Stimulated activated CD8-positive, alpha-beta memory T cell treated with anti-CD3 and anti-CD28 coated beads, Interleukin-12 subunit alpha, Interleukin-12 subunit beta, amount 100 ng/mL, for 1 hour (primary cell): ENCODE results near the gene CBX6.
"Not testable (repeated sequence)": the region's sequence is repeated elsewhere in the genome, so short reads cannot be mapped to it uniquely, and the experiment has no call there.

Experiments used
- DNase-seq: peaks from one replicate; pipeline ENCODE4 v3.0.0-alpha.2; 2020; ENCODE audit warnings: low read depth

Gene CBX6

DNA sequence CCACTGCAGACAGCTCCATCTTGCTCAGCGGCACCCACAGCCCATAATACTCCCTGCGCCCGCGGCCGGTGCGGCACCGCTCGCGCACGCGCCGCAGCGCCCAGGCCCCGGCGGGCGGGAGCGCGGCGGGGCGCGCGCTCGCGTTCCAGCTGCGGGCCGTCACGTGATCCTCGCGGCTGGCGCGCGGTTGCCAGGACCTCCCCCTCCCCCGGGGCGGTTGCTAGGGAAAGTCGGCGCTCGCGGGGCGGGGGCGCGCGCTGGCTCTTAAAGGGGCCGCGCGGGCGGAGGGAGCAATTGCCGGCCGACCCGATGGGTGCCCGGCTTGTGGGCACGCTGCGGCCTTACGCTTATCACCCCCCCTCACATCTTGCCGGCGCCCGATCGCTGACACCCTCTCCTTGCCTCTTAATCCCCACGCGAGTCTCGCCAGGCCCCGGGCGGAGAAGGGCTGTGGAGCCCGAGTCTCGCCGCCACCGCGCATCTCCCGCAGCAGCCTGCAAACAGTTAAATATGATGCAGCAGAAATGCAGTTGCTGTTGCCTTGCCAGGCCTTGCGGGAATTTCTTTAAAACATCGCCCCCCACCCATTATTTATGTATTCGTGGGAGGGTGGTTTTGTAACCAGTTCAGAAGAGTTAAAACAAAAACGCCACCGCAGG lies at the start of gene CBX6:
Gene CBX6 (minus strand): TSS at position 45 of the 659 bp plus-strand sequence. CDS start 26 bp downstream, at position 19.
- peak; percentile 92 for DNase-seq

DNA sequence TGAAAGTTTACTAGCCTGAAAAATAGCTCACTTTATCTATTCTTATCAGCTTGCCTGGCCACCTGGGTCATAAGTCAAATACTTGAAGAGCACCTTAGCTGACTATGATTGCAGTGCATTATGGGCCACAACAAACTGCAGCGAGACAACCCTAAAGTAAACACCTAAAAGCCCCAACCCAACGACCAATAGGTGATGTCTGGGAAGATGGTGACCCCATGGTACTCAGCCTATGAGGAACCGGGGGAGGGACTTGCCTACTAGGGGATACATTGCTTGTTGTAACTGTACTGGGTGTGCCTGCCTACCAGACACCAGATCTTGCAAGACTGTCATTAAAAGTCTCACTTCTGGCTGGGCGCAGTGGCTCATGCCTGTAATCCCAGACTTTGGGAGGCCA lies 49.8 kb upstream of the CBX6 start:
- DNase-seq: no peak

DNA sequence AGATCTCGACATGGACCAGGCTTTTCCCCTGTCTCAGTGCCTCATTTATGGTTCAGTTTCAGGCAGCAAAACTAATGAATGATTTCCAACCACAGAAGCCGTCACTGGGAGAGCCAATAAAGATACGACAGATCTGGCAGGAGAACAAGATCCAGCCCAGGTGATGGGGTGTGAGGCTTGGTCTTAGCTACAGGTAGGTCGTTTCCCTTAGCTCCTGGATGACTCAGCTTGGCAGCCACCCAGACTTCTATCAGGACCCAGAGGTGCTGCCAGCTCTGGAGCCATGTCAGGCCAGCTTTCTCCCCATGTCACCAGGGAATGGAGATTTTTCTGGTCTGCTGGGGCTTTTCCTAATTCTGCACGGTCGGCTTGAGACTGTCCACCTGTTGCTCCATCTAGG lies 49.1 kb upstream of the CBX6 start:
- DNase-seq: no peak

DNA sequence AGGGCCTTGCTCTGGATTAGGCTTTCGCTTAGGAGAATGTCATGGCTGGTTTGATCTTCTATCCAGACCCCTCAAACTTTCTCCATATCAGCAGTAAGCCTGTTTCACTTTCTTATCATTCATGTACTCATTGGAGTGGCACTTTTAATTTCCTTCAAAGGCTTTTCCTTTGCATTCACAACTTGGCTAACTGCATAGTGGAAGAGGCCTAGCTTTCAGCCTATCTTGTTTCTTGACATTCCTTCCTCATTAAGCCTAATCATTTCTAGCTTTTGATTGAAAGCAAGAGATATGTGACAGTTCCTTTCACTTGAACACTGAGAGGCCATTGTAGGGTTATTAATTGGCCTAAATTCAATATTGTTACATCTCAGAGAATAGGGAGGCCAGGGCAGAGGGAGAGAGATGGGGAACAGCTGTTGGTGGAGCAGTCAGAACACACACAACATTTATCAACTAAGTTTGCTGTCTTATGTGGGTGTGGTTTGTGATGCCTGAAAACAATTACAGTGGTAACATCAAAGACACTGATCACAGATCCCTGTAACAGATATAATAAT lies 47.7 kb upstream of the CBX6 start:
- DNase-seq: no peak

DNA sequence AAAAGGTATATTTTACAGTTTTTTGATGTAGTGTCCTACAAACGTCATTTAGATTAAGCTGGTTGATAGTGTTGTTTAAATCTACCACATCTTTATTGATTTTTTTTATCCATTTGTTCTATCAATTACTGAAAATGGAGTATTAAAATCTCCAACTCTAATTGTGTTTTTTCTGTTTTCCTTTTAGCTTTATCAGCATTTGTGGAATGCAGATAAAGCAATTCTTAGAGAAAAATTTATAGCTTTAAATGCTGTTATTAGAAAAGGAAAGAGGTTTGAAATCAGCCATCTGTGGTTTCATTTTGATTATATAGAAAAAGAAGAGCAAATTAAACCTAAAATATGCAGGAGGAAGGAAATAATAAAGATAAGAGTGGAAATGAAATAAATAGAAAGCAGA lies 39.4 kb upstream of the CBX6 start:
- no peak for DNase-seq

DNA sequence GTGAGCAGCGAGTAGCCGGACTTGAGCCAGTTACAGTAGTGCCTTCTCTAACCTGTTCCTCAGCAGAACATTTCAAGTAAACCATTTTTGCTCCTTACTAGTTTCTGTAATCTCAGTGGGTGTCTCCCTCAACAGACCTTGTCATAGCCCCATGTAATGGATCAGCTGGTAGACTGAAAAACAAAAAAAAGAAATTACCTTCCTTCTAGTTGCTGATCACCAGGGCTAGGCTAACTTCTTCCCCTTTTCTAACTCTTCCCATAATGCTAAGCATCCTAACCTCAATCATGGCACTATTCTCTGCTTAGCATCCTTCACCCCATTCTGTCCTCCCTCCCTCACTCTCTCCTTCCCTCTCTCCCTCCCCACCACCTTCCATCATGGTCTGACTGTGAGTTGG lies 35.8 kb upstream of the CBX6 start:
- DNase-seq: no peak

DNA sequence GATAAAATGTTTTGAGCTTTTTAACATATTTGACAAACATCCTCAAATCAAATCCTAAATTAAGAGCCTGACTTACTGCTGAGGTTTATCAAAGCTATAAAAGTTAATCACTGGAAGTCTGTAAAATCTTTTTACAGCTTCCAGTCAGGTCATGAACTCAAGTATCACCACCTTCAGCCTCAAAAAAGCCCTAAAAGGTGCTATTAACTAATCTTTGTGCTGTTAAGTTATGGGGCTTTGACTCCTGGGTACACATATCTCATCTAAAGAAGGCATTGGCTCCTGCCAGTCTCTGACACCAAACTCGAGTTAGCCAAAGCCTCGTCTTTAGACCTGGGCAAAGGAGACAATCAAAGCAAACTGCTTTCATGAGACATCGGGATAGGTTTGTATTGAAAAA lies 34.0 kb upstream of the CBX6 start:
- no peak for DNase-seq

DNA sequence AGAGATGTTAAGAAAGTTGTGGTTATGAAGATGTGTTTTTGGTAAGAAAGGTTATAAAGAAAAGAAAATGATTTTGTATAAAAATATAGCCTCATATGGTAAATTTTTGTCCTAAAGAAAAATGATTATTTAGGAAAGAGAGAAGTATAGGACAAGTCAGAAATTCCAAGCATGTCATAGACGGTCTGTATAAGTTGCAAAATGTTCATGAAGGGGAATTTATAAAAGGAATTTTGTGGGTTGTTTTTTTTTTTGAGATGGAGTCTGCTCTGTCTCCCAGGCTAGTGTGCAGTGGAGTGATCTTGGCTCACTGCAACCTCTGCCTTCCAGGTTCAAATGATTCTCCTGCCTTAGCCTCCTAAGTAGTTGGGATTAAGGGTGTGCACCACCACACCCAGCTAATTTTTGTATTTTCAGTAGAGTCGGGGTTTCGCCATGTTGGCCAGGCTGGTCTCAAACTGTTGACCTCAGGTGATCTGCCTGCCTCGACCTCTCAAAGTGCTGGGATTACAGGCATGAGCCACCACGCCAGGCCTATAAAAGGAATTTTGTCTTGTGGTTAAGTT lies 32.1 kb upstream of the CBX6 start:
- DNase-seq: not testable (repeated sequence)

DNA sequence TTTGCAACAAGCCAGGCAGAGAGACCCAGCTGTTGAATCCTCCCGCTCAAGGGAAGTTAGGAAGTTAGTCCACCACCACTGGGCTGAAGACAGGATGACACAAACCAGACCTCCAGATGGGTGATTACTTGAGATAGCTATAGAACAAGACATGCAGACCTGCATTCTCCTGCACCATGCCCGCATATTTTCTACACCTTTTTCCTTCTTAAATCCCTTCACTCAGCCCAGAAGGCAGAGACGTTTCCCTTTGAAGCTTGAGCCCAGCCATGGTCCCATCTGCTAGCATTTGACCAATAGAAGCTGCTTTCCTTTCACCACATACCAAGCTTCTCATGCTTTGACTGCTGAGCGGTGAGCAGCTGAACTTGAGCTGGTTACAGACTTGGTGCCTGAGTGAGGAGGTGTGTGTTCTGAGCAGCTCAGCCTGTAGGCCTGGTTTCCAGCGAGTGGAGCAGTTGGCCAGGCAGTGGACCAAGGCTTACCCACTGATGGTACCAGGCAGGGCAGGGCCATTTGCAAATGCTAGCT lies 29.2 kb upstream of the CBX6 start:
- no peak for DNase-seq

DNA sequence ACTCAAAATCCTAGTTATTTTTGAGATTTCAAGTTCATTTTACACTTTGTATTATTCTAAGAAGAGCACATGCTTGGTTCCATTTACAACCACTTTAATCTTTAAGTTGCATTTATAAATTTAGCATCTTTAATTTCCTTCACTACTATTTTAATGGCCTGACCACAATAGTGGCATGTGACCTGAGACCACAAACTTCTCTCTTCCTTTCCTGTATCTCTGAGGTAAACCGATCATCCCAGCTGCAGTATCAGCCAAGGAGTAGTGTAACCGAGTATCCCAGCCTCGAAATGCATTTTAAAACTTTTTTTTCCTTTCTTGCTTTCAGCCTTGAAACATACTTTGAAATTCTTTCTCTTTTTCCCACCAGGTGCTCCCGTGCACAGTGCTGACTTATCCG lies 28.7 kb upstream of the CBX6 start:
- no peak for DNase-seq

DNA sequence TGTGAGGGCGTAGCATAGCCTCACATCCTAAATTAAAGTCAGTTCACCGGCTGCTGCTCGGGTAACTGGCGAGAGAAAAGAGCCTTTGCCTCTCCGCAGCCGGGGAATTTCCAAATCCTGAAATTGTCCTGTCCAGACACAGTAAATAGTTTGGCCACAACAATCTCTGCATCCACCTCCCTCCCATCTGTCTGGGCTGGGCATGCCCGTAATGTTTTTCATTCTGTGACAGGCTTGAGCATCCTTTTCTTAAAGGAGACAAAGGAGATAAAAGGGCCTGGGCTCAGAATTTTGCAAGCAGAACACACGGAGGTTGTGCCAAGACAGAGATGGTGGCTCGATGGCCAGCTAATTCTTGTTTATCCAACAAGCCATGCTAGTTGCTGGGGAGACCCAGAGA lies 19.2 kb upstream of the CBX6 start:
- no peak for DNase-seq

DNA sequence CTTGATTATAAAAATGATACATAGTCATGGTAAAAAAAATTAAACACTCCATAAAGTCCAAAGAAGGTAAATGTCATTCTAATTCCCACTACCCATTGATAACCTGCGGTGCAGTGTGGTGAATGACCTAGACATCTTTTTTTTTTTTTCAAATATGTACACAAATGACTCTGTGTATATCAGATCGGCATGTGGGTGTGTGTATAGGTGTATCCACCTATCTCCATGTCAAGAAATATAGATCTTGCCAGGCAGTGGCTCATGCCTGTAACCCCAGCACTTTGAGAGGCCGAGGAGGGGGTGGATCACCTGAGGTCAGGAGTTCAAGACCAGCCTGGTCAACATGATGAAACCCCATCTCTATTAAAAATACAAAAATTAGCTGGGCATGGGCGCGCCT lies 18.4 kb upstream of the CBX6 start:
- no peak for DNase-seq

DNA sequence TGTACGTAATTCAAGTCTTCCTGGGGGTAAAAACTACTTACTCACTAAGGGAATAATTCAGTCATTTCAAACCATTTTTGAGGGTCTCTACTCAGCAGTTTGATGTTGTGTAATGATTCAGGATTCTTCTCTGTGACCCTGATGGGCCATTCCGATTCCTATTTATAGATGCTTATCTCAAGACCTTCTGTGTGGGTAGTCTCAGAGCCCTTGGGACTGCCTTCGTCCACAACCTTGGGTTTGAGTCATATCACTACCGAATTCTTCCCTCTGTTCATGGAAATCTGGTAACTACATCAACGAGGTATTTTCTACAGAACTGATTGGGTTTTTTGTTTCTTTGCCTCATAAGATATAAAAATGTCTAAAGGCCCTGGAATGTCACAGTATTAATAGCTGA lies 14.3 kb upstream of the CBX6 start:
- DNase-seq: no peak

DNA sequence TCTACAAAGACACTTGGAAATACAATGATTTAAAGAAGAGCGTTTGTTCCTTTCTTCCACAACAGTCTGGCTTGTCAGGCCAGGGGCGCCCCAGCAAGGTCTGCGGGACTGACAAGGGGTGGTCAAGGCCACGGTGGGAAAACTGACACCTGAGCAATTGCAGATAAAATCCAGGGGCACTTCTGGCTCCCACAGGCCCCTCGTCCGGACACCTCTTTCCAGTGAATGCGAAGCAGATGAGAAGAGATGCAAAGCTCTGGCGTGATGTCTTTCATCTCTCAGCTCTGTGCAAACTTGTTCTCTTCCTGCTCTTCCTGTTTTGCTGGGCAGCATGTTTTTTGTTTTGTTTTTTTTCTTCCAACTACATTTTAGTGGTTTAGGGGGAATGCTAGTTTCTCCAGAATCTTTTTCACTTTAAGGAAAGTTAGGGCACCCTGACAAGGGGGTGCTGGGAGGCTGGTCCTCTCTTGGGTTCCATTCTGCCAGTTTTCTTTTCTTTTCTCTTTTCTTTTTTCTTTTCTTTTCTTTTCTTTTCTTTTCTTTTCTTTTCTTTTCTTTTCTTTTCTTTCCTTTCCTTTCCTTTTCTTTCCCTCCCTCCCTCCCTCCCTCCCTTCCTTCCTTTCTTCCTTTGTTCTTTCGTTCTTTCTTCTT lies 11.1 kb upstream of the CBX6 start:
- no peak for DNase-seq

DNA sequence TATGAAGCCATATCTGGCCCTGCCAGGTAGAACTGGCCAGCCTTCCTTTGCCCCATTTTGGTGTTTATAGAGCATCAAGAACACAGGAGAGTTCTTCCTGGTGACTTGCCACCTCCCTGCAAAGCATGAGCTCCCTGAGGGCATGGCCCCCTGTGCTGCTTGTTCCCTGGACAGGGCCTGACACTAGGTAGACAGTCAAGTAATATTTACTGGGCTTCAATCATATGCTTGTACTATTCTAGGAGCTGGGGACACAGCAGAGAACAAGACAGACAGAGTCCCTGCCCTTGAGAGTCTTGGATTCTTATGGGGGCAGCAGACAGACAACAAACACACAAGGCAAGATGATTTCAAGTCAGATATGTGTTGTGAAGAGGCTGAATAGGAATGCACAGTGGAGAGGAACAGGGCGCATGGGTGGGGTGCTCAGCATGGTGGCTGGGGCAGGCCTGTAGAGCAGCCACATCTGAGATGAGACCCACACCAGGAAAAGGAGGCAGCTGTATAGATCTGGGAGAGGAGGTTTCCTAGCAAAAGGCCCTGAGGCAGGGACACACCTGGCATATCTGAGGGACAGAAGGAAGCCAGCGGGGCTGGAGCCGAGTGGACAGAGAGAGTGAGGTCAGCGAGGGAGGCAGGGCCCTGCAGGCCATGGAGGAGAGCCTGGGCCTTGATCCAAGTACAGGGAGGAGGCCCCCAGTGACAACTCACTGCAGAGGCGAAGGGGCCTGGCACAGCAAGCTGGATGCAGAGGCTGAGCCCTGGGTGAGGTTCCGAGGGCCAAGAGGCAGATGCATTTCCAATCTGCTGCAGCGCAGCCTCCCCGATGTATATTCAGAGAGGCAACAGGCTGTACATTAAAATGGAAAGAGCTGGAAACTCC lies 10.2 kb upstream of the CBX6 start:
- no peak for DNase-seq

DNA sequence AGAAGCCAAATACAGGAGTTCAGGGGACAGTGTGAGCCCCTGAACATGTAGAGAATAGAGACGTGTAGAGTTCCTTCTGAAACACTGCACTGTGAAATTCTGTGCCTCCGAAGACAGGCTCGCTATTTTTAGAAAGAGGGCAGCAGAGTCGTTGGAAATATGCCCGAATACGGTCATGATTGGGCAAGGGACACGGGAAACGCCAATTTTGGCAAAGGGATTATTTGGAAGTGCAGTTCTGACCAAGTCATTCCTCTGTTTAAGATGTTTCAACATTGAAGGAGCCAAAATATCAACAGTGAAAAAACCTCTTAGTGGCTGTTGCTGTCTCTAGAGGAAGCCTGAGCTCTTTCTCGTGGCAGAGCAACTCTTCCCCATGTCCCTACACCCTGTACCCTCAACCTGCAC lies 9.5 kb upstream of the CBX6 start:
- DNase-seq: no peak

DNA sequence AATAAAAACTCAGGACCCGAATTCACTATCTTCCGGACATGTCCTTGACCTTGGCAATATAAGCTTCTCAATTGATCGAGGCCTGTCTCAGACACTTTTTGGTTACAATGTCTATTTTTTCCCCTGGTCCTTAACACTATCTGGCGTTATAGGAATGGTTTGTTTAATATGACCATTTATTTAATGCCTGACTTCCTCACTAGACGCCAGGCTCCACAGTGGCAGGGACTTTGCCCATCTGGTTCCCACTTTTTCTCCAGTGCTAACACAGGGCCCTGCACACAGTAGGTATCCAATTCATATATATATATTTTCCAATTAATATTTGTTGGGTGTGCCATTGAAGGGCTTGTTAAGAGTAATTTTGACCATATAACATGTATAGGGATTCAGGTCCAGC lies 7.9 kb upstream of the CBX6 start:
- DNase-seq: no peak

DNA sequence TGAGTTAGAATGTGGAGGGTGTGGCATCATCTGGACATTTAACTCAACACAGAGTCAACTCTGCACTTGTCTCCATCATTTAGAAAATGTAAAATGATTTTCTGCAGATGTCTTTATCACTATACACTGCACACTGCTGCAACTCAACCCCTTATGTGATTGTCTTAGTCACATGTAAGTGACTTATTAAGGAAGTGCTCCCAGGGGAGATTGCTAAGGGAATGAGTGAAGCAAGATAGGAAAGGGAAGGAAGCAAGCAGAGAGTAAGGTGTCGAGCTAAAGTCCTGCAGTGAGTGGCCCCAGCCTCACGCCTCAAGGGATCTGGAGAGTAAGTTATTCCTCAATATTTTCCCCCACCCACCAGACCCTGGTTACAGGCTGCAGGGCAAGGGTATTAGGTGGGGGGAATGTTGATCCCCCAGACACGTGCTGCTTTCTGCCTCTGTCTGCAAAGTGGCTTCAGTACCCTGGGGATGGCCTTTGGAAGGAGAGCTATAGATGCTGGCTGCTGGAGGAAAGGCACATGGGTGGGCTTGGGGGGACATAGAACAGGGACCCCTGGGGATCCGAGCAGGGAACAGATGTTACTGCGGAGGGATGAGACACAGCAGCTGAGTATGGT lies 7.2 kb upstream of the CBX6 start:
- DNase-seq: no peak

DNA sequence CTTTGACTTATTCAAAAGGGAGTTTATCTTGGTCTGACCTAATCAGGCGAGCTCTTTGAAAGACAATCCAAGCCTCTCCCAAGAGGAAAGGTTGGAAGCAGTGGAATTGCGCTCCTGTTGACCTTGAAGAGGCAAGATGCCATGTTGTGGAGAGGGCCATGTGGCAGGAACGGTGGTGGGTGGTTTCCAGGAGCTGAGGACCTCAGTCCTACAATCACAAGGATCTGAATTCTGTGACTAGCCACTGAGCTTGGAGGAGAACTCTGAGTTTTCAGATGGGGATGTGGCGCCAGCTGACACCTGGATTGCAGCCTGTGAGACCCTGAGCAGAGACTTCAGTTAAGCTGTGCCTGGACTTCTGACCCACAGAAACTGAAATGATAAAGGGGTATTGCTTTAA lies 6.0 kb upstream of the CBX6 start:
- no peak for DNase-seq

DNA sequence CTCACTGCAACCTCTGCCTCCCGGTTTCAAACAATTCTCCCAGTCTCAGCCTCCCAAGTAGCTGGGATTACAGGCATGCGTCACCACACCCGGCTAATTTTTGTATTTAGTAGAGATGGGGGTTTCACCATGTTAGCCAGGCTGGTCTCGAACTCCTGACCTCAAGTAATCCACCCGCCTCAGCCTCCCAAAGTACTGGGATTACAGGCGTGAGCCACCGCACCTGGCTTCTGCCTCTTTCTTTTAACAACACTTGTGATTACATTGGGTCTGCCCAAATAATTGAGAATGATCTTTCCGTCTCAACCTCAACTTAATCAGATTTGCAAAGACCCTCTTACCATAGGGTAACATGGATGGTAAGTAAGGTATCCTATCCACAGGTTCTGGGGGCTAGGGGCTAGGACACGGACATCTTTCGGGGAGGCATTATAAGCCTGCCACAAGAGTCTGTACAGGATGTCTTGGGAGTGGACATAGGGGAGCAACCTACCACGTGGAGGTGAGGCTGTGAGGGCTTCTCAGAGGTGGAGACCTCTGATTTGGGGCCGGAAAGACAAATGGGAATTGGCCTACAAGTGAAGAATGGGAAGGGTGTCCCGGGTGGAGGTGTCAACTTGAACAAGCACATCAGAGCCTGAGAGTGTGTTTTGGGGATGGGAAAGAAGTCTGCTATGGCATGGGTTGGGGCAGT lies 2.7 kb upstream of the CBX6 start:
- no peak for DNase-seq
